CD14-positive monocyte (primary cell): ENCODE results near the gene OCRL. TPM values are rescaled to one million over a fixed set of nuclear protein-coding genes. Genes with fewer than 3 reads are reported as not detected.

ENCODE experiments used
- DNase-seq, 3 donors: peaks; one replicate each; pipeline ENCODE4 v3.0.0-alpha.2; 2011 to 2022
- H2AFZ ChIP-seq: 2 replicates; pipeline ENCODE4 v1.6.0; 2012; ENCODE audit warnings: mild to moderate bottlenecking, low read depth, low read length, inconsistent platforms; ENCODE audit not compliant: insufficient read depth, poor library complexity, severe bottlenecking
- H3K27ac ChIP-seq, 2 donors: 1 replicate in 1 of 2; 2 replicates in 1 of 2; pipeline ENCODE4 v1.5.1; 2012 to 2013; ENCODE audit warnings: low read length in 2 of 2, control low read depth in 1 of 2, inconsistent platforms in 1 of 2, low read depth in 1 of 2, mild to moderate bottlenecking in 1 of 2
- H3K27me3 ChIP-seq, 2 donors: one replicate each; pipeline versions ENCODE4 v1.6.0 to v1.6.1; 2011 to 2013; ENCODE audit warnings: low read length in 2 of 2; ENCODE audit not compliant: control insufficient read depth in 2 of 2, insufficient read depth in 2 of 2
- H3K36me3 ChIP-seq, 2 donors: replicated peaks in 1 of 2; 1 replicate in 1 of 2; 2 replicates in 1 of 2; pipeline versions ENCODE4 v1.5.1 to v1.6.1; 2012 to 2013; ENCODE audit warnings: low read length in 2 of 2, control low read depth in 1 of 2, inconsistent platforms in 1 of 2, mild to moderate bottlenecking in 1 of 2; ENCODE audit not compliant: insufficient read depth in 2 of 2, control insufficient read depth in 1 of 2
- H3K4me1 ChIP-seq, 2 donors: 1 replicate in 1 of 2; 2 replicates in 1 of 2; pipeline versions ENCODE4 v1.5.1 to v1.6.1; 2012 to 2013; ENCODE audit warnings: low read length in 2 of 2, control low read depth in 1 of 2, inconsistent platforms in 1 of 2, mild to moderate bottlenecking in 1 of 2, moderate library complexity in 1 of 2; ENCODE audit not compliant: insufficient read depth in 2 of 2, control insufficient read depth in 1 of 2
- H3K4me2 ChIP-seq: replicated peaks from 2 replicates; pipeline ENCODE3; 2012; ENCODE audit warnings: low read length, moderate library complexity, mild to moderate bottlenecking; ENCODE audit not compliant: poor library complexity, severe bottlenecking; ENCODE audit errors: extremely low read depth
- H3K4me3 ChIP-seq, 3 experiments: fragments of 200-600 bp in 1 of 3; sonication (generic) in 1 of 3; replicated peaks in 1 of 3; 1 replicate in 2 of 3; 2 replicates in 1 of 3; pipeline ENCODE4 v1.5.1; 2011 to 2013; ENCODE audit warnings: low read length in 3 of 3, mild to moderate bottlenecking in 3 of 3, control low read depth in 2 of 3, low read depth in 2 of 3, inconsistent platforms in 1 of 3, moderate library complexity in 1 of 3
- H3K79me2 ChIP-seq: 2 replicates; pipeline ENCODE4 v1.6.0; 2012; ENCODE audit warnings: mild to moderate bottlenecking, control low read depth, inconsistent platforms, low read length, moderate library complexity; ENCODE audit not compliant: insufficient read depth
- H3K9ac ChIP-seq: 2 replicates; pipeline ENCODE4 v1.6.0; 2017; ENCODE audit warnings: low read length, mild to moderate bottlenecking; ENCODE audit not compliant: insufficient read depth, poor library complexity, severe bottlenecking
- H3K9me3 ChIP-seq, 2 donors: replicated peaks in 1 of 2; 1 replicate in 1 of 2; 2 replicates in 1 of 2; pipeline versions ENCODE4 v1.5.1 to v1.6.1; 2012 to 2013; ENCODE audit warnings: low read length in 2 of 2, control low read depth in 1 of 2; ENCODE audit not compliant: control insufficient read depth in 1 of 2, insufficient read depth in 1 of 2
- H4K20me1 ChIP-seq: 2 replicates; pipeline ENCODE4 v1.6.0; 2012; ENCODE audit warnings: mild to moderate bottlenecking, low read length, control low read depth, moderate library complexity; ENCODE audit not compliant: insufficient read depth
- H3K27ac Mint-ChIP-seq, 7 donors: one replicate each; pipeline ENCODE4 v1.8.0; 2020; ENCODE audit warnings: mild to moderate bottlenecking in 7 of 7, mixed read lengths in 7 of 7, moderate library complexity in 6 of 7, inconsistent platforms in 2 of 7
- H3K27me3 Mint-ChIP-seq, 3 donors: one replicate each; pipeline ENCODE4 v1.8.0; 2021 to 2022; ENCODE audit warnings: low read depth in 3 of 3, mild to moderate bottlenecking in 3 of 3, mixed read lengths in 3 of 3, moderate library complexity in 3 of 3, inconsistent platforms in 1 of 3
- H3K36me3 Mint-ChIP-seq, 2 donors: one replicate each; pipeline ENCODE4 v1.8.0; 2020; ENCODE audit warnings: mixed read lengths in 2 of 2, inconsistent platforms in 1 of 2, mild to moderate bottlenecking in 1 of 2
- H3K4me1 Mint-ChIP-seq: one replicate; pipeline ENCODE4 v1.8.0; 2020; ENCODE audit warnings: mild to moderate bottlenecking, mixed read lengths
- H3K4me3 Mint-ChIP-seq, 2 donors: one replicate each; pipeline ENCODE4 v1.8.0; 2020; ENCODE audit warnings: mild to moderate bottlenecking in 2 of 2, mixed read lengths in 2 of 2, moderate library complexity in 1 of 2
- H3K9me3 Mint-ChIP-seq, 7 donors: one replicate each; pipeline ENCODE4 v1.8.0; 2020 to 2022; ENCODE audit warnings: mixed read lengths in 7 of 7, mild to moderate bottlenecking in 6 of 7, moderate library complexity in 6 of 7, inconsistent platforms in 2 of 7
- CTCF ChIP-seq: fragments of 200-600 bp; IDR thresholded peaks from one replicate; pipeline ENCODE4 v1.8.0; 2022; ENCODE audit warnings: antibody characterized with exemption, mild to moderate bottlenecking
- WGBS: methylation state at CpG from one replicate; pipeline ENCODE4 v1.1.5; 2013; ENCODE audit warnings: missing lambda C conversion rate; ENCODE audit not compliant: insufficient coverage; 5-methylcytosine and 5-hydroxymethylcytosine counted together
- intact Hi-C, 2 donors: fragments of 100-400 bp; cut with micrococcal nuclease; formaldehyde crosslinking; loops; one replicate each; pipeline versions ENCODE4 v1.15.0 to v1.15.1; 2023
- polyA plus RNA-seq, 3 donors: library from polyadenylated mRNA; depleted of rRNA in 1 of 3; unstranded in 2 of 3; stranded (reverse) in 1 of 3; fragments of 300-500 nt in 2 of 3; fragments of >200 nt in 1 of 3; fragmentation: Illumina TruSeq in 2 of 3; gene quantifications; 1 replicate in 2 of 3; 2 replicates in 1 of 3; pipeline ENCODE4 v1.2.3, GENCODE V29; 2012 to 2021

Gene OCRL
- polyA plus RNA-seq, 3 donors = 1.8 to 11.2 (median 2.4) TPM

- 80% methylated on average over 1 of the region's 5 CpGs for WGBS
- no peak overlapping the region for H3K4me2 ChIP-seq
Measured at GRCh38 chrX:129599996-129600395, 59.9 kb downstream of the OCRL start.

GRCh38 chrX:129600981-129601424 is 60.9 kb downstream of the OCRL start:
- Histone ChIP-seq H2AFZ (no peak overlapping the region), H3K4me3 (no peak overlapping the region), H3K36me3 (peaks cover 0 to 1% of the 10 kb centered on the region in 2 donors), H4K20me1 (no peaks in the 10 kb centered on the region), H3K79me2 (no peaks in the 10 kb centered on the region), H3K27ac (no peak overlapping the region), H3K4me1 (peaks cover 12 to 19% of the 10 kb centered on the region in 2 donors), H3K27me3 (no peaks in the 10 kb centered on the region), H3K9me3 (no peaks in the 10 kb centered on the region), H3K4me2 (no peak overlapping the region), H3K9ac (no peak overlapping the region)
- peak in 1 of 3 donors; percentile 10 for DNase-seq
- WGBS = 33% methylated on average over 2 of the region's 11 CpGs
- Mint-ChIP-seq H3K27ac (peak overlapping the region in 1 of 7 donors; percentile 54), H3K36me3 (peaks cover 6 to 7% of the 10 kb centered on the region in 2 donors), H3K4me1 (peaks cover 22% of the 10 kb centered on the region), H3K4me3 (no peak overlapping the region), H3K27me3 (peaks cover 0 to 6% (median 0%) of the 10 kb centered on the region in 3 donors), H3K9me3 (no peaks in the 10 kb centered on the region)
- peak; percentile 61 for TF ChIP-seq CTCF
- intact Hi-C loops = loop anchor here (10.0 kb wide), 4 partner anchors 224 to 464 kb away; partner anchors contain the start of gene UTP14A (in 1 of the 2)

More at GRCh38 chrX:129599996-129600395, 59.9 kb downstream of the OCRL start:
- Mint-ChIP-seq H3K9me3 (no peaks in the 10 kb centered on the region), H3K27me3 (peaks cover 0 to 6% (median 0%) of the 10 kb centered on the region in 3 donors), H3K36me3 (peaks cover 6 to 7% of the 10 kb centered on the region in 2 donors), H3K4me1 (peaks cover 18% of the 10 kb centered on the region), H3K27ac (no peak overlapping the region), H3K4me3 (no peak overlapping the region)
- Histone ChIP-seq H3K79me2 (no peaks in the 10 kb centered on the region), H4K20me1 (no peaks in the 10 kb centered on the region), H3K9ac (no peak overlapping the region), H3K4me3 (no peak overlapping the region), H3K27ac (no peak overlapping the region), H3K4me1 (peaks cover 7 to 14% of the 10 kb centered on the region in 2 donors), H3K9me3 (no peaks in the 10 kb centered on the region), H2AFZ (no peak overlapping the region), H3K36me3 (peaks cover 2 to 10% of the 10 kb centered on the region in 2 donors), H3K27me3 (no peaks in the 10 kb centered on the region)
- DNase-seq = no peak
- intact Hi-C loops = loop anchor here (10.0 kb wide), 4 partner anchors 225 to 465 kb away; partner anchors contain the start of gene UTP14A (in 1 of the 2)
- TF ChIP-seq CTCF = no peak
